IMR-90 (cell line): ENCODE results near the gene HEATR5A. TPM values are rescaled to one million over a fixed set of nuclear protein-coding genes. Genes with fewer than 3 reads are reported as not detected.
A peak's percentile ranks its signal among the peaks of the same experiment; 100 is the strongest.

Experiments
- ATAC-seq: fragments of 200-7000 bp; cut with Tn5 transposase; 2 replicates; pipeline ENCODE4 v1.9.1; 2020; ENCODE audit warnings: low read depth, mild to moderate bottlenecking, moderate library complexity
- BruUV-seq: library from RNA; stranded (reverse); fragments of 400-500 nt; replicated peaks from 2 replicates; lab custom pipeline; 2021; lab: Mats Ljungman, UMichigan
- CTCF ChIA-PET: fragments of 300-600 bp; formaldehyde crosslinking; extraction: SDS; loops from one replicate; lab custom pipeline; 2021; ENCODE audit warnings: antibody characterized with exemption; lab: Yijun Ruan, JAX
- POLR2A ChIA-PET: fragments of 300-600 bp; sonication (Branson Sonifier 250); formaldehyde crosslinking; loops from one replicate; lab custom pipeline; 2022; ENCODE audit warnings: antibody characterized with exemption; ENCODE audit not compliant: unreplicated experiment; lab: Charles Lee
- DNase-seq: peaks from one replicate; pipeline ENCODE4 v3.0.0; 2013
- H2AFZ ChIP-seq: replicated peaks from 2 replicates; pipeline ENCODE3; 2013; ENCODE audit warnings: low read length, mild to moderate bottlenecking; ENCODE audit not compliant: poor library complexity
- H2AK5ac ChIP-seq: 2 replicates; pipeline ENCODE4 v1.6.1; 2013; ENCODE audit warnings: low read depth, low read length, inconsistent platforms
- H2AK9ac ChIP-seq: replicated peaks from 2 replicates; pipeline ENCODE3; 2013; ENCODE audit warnings: mild to moderate bottlenecking, low read depth, low read length, moderate library complexity; ENCODE audit not compliant: poor library complexity
- H2BK120ac ChIP-seq: 2 replicates; pipeline ENCODE4 v1.6.1; 2013; ENCODE audit warnings: low read depth, low read length, inconsistent platforms
- H2BK15ac ChIP-seq: 3 replicates; pipeline ENCODE4 v1.6.1; 2013; ENCODE audit warnings: low read depth, low read length, inconsistent platforms
- H2BK20ac ChIP-seq: 2 replicates; pipeline ENCODE4 v1.6.1; 2013; ENCODE audit warnings: low read depth, mild to moderate bottlenecking, inconsistent platforms, low read length, moderate library complexity
- H2BK5ac ChIP-seq: 2 replicates; pipeline ENCODE4 v1.6.1; 2013; ENCODE audit warnings: mild to moderate bottlenecking, low read depth, low read length, inconsistent platforms; ENCODE audit not compliant: poor library complexity, severe bottlenecking
- H3K14ac ChIP-seq: replicated peaks from 2 replicates; pipeline ENCODE4 v1.6.1; 2013; ENCODE audit warnings: low read depth, low read length, inconsistent platforms
- H3K18ac ChIP-seq: 2 replicates; pipeline ENCODE4 v1.6.1; 2013; ENCODE audit warnings: low read depth, low read length, control low read depth
- H3K23ac ChIP-seq: 2 replicates; pipeline ENCODE4 v1.6.1; 2013; ENCODE audit warnings: low read depth, low read length, inconsistent platforms
- H3K27ac ChIP-seq: 2 replicates; pipeline ENCODE4 v1.5.1; 2013; ENCODE audit warnings: mild to moderate bottlenecking, control low read depth, low read length; ENCODE audit not compliant: insufficient read depth
- H3K27me3 ChIP-seq: 2 replicates; pipeline ENCODE4 v1.6.1; 2013; ENCODE audit warnings: low read length; ENCODE audit not compliant: control insufficient read depth, insufficient read depth
- H3K36me3 ChIP-seq: 2 replicates; pipeline ENCODE4 v1.6.1; 2013; ENCODE audit warnings: low read length, mixed read lengths; ENCODE audit not compliant: control insufficient read depth, insufficient read depth
- H3K4ac ChIP-seq: 2 replicates; pipeline ENCODE4 v1.6.1; 2013; ENCODE audit warnings: low read depth, low read length, inconsistent platforms
- H3K4me1 ChIP-seq: 2 replicates; pipeline ENCODE4 v1.6.1; 2013; ENCODE audit warnings: low read length, mixed read lengths; ENCODE audit not compliant: control insufficient read depth, insufficient read depth
- H3K4me2 ChIP-seq: 2 replicates; pipeline ENCODE4 v1.6.1; 2013; ENCODE audit warnings: low read depth, mild to moderate bottlenecking, control low read depth, low read length, moderate library complexity
- H3K4me3 ChIP-seq: 2 replicates; pipeline ENCODE4 v1.5.1; 2013; ENCODE audit warnings: low read depth, mild to moderate bottlenecking, control low read depth, low read length, moderate library complexity; ENCODE audit not compliant: insufficient read depth
- H3K56ac ChIP-seq: 2 replicates; pipeline ENCODE4 v1.6.1; 2013; ENCODE audit warnings: low read length, inconsistent platforms; ENCODE audit not compliant: insufficient read depth; ENCODE audit errors: extremely low read depth
- H3K79me1 ChIP-seq, 2 experiments: 2 replicates each; pipeline ENCODE4 v1.6.1; 2013; ENCODE audit warnings: low read length in 2 of 2, inconsistent platforms in 1 of 2, low read depth in 1 of 2
- H3K9ac ChIP-seq: 2 replicates; pipeline ENCODE4 v1.6.1; 2013; ENCODE audit warnings: low read depth, low read length, control low read depth
- H3K9me1 ChIP-seq: 2 replicates; pipeline ENCODE4 v1.6.1; 2013; ENCODE audit warnings: low read length, inconsistent platforms; ENCODE audit not compliant: insufficient read depth
- H3K9me3 ChIP-seq: 2 replicates; pipeline ENCODE4 v1.6.1; 2013; ENCODE audit warnings: low read length; ENCODE audit not compliant: control insufficient read depth, insufficient read depth
- H4K20me1 ChIP-seq: 2 replicates; pipeline ENCODE4 v1.6.1; 2013; ENCODE audit warnings: low read length, inconsistent platforms; ENCODE audit not compliant: insufficient read depth
- H4K5ac ChIP-seq: 2 replicates; pipeline ENCODE4 v1.6.1; 2013; ENCODE audit warnings: mild to moderate bottlenecking, low read depth, low read length, control low read depth
- H4K8ac ChIP-seq, 2 experiments: 2 replicates each; pipeline ENCODE4 v1.6.1; 2013; ENCODE audit warnings: low read depth in 2 of 2, low read length in 2 of 2, control low read depth in 1 of 2, inconsistent platforms in 1 of 2
- H4K91ac ChIP-seq: 2 replicates; pipeline ENCODE4 v1.6.1; 2013; ENCODE audit warnings: low read depth, low read length, inconsistent platforms; ENCODE audit not compliant: insufficient read depth
- CHD1 ChIP-seq: IDR thresholded peaks from 2 replicates; pipeline ENCODE4 v1.6.1; 2012; ENCODE audit warnings: low read depth, low read length, improper control_type of control experiment
- MXI1 ChIP-seq: IDR thresholded peaks from 2 replicates; pipeline ENCODE4 v1.6.1; 2012; ENCODE audit warnings: low read depth, mild to moderate bottlenecking, low read length, moderate library complexity, borderline replicate concordance
- RFX5 ChIP-seq: IDR thresholded peaks from 2 replicates; pipeline ENCODE4 v1.8.0; 2012; ENCODE audit warnings: low read depth, mild to moderate bottlenecking, low read length, moderate library complexity
- SMC3 ChIP-seq: fragments of 150-350 bp; IDR thresholded peaks from 2 replicates; pipeline ENCODE4 v1.6.1; 2016; ENCODE audit warnings: low read depth, mild to moderate bottlenecking, antibody characterized with exemption, low read length, moderate library complexity
- dilution Hi-C: fragments of 300-500 bp; cut with HindIII; formaldehyde crosslinking; loops from one replicate; pipeline ENCODE4 v1.14.3; 2018; ENCODE audit warnings: low sequenced_read_pairs; ENCODE audit not compliant: unreplicated experiment
- in situ Hi-C: fragments of 300-500 bp; cut with MboI; formaldehyde crosslinking; loops from 3 replicates; pipeline ENCODE4 v1.14.3; 2019; ENCODE audit warnings: low sequenced_read_pairs, inconsistent platforms, mixed read lengths
- intact Hi-C: fragments of 100-400 bp; cut with micrococcal nuclease; formaldehyde crosslinking; loops from 2 replicates; pipeline ENCODE4 v1.10.0; 2022
- polyA plus RNA-seq, 3 experiments: library from polyadenylated mRNA; depleted of rRNA; stranded (reverse); fragments of >200 nt; gene quantifications; 2 replicates each; pipeline ENCODE4 v1.2.3, GENCODE V29; 2012; ENCODE audit warnings: low replicate concordance in 1 of 3
- total RNA-seq: library from RNA; depleted of rRNA; stranded (reverse); fragments of >200 nt; gene quantifications from 2 replicates; pipeline ENCODE4 v1.2.3, GENCODE V29; 2012
- TF ChIP-seq, protein P1 (sequence below): fragments of 150-350 bp; IDR thresholded peaks from 2 replicates; pipeline ENCODE4 v1.6.1; 2016; ENCODE audit warnings: low read depth, mild to moderate bottlenecking, low read length, moderate library complexity, borderline replicate concordance

The HEATR5A gene
- total and polyA plus RNA-seq, 2 of the 4 experiments (the other 2 are of a cell fraction), result 14.0 to 48.9 TPM

DNA sequence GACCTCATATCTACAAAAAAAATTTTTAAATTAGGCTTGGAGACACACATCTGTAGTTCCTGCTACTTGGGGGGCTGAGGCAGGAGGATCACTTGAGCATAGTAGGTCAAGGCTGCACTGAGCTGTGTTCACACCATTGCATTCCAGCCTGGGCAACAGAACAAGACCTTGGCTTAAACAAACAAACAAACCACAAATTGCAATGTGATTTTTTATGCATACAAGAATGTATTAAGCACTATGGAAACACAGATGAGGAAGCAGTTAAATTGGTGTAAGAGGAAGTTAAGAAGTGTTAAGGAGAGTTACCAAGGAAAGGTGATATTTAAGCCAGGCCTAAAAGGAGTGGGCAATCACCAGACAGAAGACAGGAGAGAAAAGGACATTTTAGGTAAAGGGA, 129.1 kb downstream of the HEATR5A start:
- peaks cover 4% of the 10 kb centered on the region for H3K4me1 ChIP-seq
- H3K27ac ChIP-seq, result no peak overlapping the region
- H3K9me3 ChIP-seq, result no peaks in the 10 kb centered on the region
- H3K18ac ChIP-seq, result no peak overlapping the region
- no peak overlapping the region for H4K5ac ChIP-seq
- H3K56ac ChIP-seq, result no peak overlapping the region
- H3K4me2 ChIP-seq, result no peak overlapping the region
- H2AK9ac ChIP-seq, result no peak overlapping the region
- H3K9ac ChIP-seq, result no peak overlapping the region
- H4K20me1 ChIP-seq, result no peaks in the 10 kb centered on the region
- H2AFZ ChIP-seq, result no peak overlapping the region
- H3K9me1 ChIP-seq, result peaks cover 4% of the 10 kb centered on the region; the same call in 1 of the 2 replicates
- no peak overlapping the region for H3K23ac ChIP-seq
- H3K27me3 ChIP-seq, result no peaks in the 10 kb centered on the region
- no peak for TF ChIP-seq CHD1
- no peak for TF ChIP-seq MXI1
- TF ChIP-seq, protein P1, sequence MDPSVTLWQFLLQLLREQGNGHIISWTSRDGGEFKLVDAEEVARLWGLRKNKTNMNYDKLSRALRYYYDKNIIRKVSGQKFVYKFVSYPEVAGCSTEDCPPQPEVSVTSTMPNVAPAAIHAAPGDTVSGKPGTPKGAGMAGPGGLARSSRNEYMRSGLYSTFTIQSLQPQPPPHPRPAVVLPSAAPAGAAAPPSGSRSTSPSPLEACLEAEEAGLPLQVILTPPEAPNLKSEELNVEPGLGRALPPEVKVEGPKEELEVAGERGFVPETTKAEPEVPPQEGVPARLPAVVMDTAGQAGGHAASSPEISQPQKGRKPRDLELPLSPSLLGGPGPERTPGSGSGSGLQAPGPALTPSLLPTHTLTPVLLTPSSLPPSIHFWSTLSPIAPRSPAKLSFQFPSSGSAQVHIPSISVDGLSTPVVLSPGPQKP, result no peak
- TF ChIP-seq SMC3, result no peak
- TF ChIP-seq RFX5, result no peak
- no peak overlapping the region for H4K91ac ChIP-seq
- intact Hi-C loops (no loop called here), dilution Hi-C loops (no loop called here), in situ Hi-C loops (no loop called here)
- no peaks in the 10 kb centered on the region for H3K79me1 ChIP-seq
- BruUV-seq, result no TSS peak
- H2BK5ac ChIP-seq, result no peak overlapping the region
- no peak overlapping the region for H3K4me3 ChIP-seq
- H4K8ac ChIP-seq, result no peak overlapping the region
- no peak overlapping the region for H2BK15ac ChIP-seq
- H3K14ac ChIP-seq, result peak overlapping the region; percentile 76; the same call in 1 of the 2 replicates
- no peak overlapping the region for H2BK120ac ChIP-seq
- ChIA-PET POLR2A (no interaction called here), CTCF (interaction anchor here (0.9 kb wide), 1 partner anchor 85 kb away, joined by 5 read pairs; no protein-coding TSS in a partner anchor)
- H2AK5ac ChIP-seq, result no peak overlapping the region; the same call in 1 of the 2 replicates
- DNase-seq, result no peak
- H3K36me3 ChIP-seq, result peaks cover 1% of the 10 kb centered on the region; the same call in 1 of the 2 replicates
- no peak for ATAC-seq
- no peak overlapping the region for H2BK20ac ChIP-seq
- no peak overlapping the region for H3K4ac ChIP-seq
